H1 (cell line): ENCODE results near the gene GABRB2. TPM values are rescaled to one million over a fixed set of nuclear protein-coding genes. Genes with fewer than 3 reads are reported as not detected.

ENCODE experiments used
- CREB1 ChIP-seq: IDR thresholded peaks from 2 replicates; pipeline ENCODE4 v1.6.1; 2012; ENCODE audit warnings: inconsistent platforms
- YY1 ChIP-seq: IDR thresholded peaks from 2 replicates; pipeline ENCODE4 v1.6.1; 2011; ENCODE audit warnings: low read depth, mild to moderate bottlenecking, low read length
- polyA plus RNA-seq, 7 experiments: library from polyadenylated mRNA; depleted of rRNA in 3 of 7; stranded (reverse) in 5 of 7; unstranded in 2 of 7; fragments of >200 nt in 5 of 7; fragments of 200-250 nt in 2 of 7; gene quantifications; 1 replicate in 5 of 7; 2 replicates in 1 of 7; 4 replicates in 1 of 7; pipeline versions ENCODE4 v1.2.1 to v1.2.3, GENCODE V29; 2011 to 2013; ENCODE audit warnings: missing spikeins in 2 of 7, mixed read lengths in 2 of 7
- total RNA-seq: library from RNA; stranded (reverse); fragmentation: NEBNext Ultra II Directional; extraction: Animal tissue kit (Norgen Biotek cat#: 25700); gene quantifications from 2 replicates; pipeline ENCODE4 v1.2.1, GENCODE V29; 2021

The GABRB2 gene
- total and polyA plus RNA-seq, 2 of the 8 experiments (the other 6 are each of a cell fraction or from before 2014, with no cell fraction given): 0.54 to 1.9 TPM

DNA sequence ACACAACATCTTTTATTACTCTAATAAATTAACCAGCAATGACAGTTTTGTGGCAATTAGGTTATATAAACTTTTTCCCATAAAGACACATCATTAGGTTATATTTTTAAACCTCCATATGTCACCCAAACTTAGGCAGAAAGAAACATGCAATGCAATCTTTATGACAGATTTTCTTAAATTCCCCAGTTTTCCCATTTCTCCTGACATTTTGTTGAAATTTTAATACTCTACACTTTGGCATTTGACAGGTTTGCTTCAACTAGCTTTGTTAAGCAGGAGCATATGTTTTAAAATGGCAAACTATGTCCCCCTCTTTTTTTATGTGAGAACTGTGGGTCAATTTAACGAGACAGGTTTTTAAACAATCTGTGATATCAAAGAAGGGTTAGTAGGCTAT is 155.5 kb downstream of the GABRB2 start (continued):
- TF ChIP-seq CREB1 (no peak), YY1 (no peak)
